ENCODE measurements around the gene OGFR.

The OGFR gene

GRCh38 chr20:62776692-62777527 lies 27.7 kb upstream of the OGFR start:
- DNase-seq (ENCODE audit: low read depth), result no peak
- no peak overlapping the region for H3K4me3 ChIP-seq (ENCODE audit: control insufficient read depth, low read depth, low read length)
- TF ChIP-seq CTCF (IDR thresholded peaks at IDR 0.05; ENCODE audit: control insufficient read depth, insufficient read depth, low read depth, low read length, missing control alignments), result no peak

- no peak for TF ChIP-seq CTCF (IDR thresholded peaks at IDR 0.05; ENCODE audit: control insufficient read depth, insufficient read depth, low read depth, low read length, missing control alignments)
- H3K4me3 ChIP-seq (ENCODE audit: control insufficient read depth, low read depth, low read length), result no peak overlapping the region
Observed at GRCh38 chr20:62777528-62777830, 27.2 kb upstream of the OGFR start.

GRCh38 chr20:62778058-62778457 lies 26.6 kb upstream of the OGFR start:
- no peak for TF ChIP-seq CTCF (IDR thresholded peaks at IDR 0.05; ENCODE audit: control insufficient read depth, insufficient read depth, low read depth, low read length, missing control alignments)
- no peak for DNase-seq (ENCODE audit: low read depth)

More at GRCh38 chr20:62777528-62777830, 27.2 kb upstream of the OGFR start:
- no peak for DNase-seq (ENCODE audit: low read depth)

GRCh38 chr20:62778601-62779416 lies 25.8 kb upstream of the OGFR start:
- no peak for DNase-seq (ENCODE audit: low read depth)
- no peak overlapping the region for H3K4me3 ChIP-seq (ENCODE audit: control insufficient read depth, low read depth, low read length)

More at GRCh38 chr20:62778058-62778457, 26.6 kb upstream of the OGFR start:
- H3K4me3 ChIP-seq (ENCODE audit: control insufficient read depth, low read depth, low read length), result no peak overlapping the region

GRCh38 chr20:62779417-62779685 lies 25.3 kb upstream of the OGFR start:
- no peak for TF ChIP-seq CTCF (IDR thresholded peaks at IDR 0.05; ENCODE audit: control insufficient read depth, insufficient read depth, low read depth, low read length, missing control alignments)
- no peak overlapping the region for H3K4me3 ChIP-seq (ENCODE audit: control insufficient read depth, low read depth, low read length)
- no peak for DNase-seq (ENCODE audit: low read depth)

More at GRCh38 chr20:62778601-62779416, 25.8 kb upstream of the OGFR start:
- no peak for TF ChIP-seq CTCF (IDR thresholded peaks at IDR 0.05; ENCODE audit: control insufficient read depth, insufficient read depth, low read depth, low read length, missing control alignments)

- DNase-seq (ENCODE audit: low read depth), result no peak
- H3K4me3 ChIP-seq (ENCODE audit: control insufficient read depth, low read depth, low read length), result no peak overlapping the region
- no peak for TF ChIP-seq CTCF (IDR thresholded peaks at IDR 0.05; ENCODE audit: control insufficient read depth, insufficient read depth, low read depth, low read length, missing control alignments)
Observed at GRCh38 chr20:62780204-62780603, 24.4 kb upstream of the OGFR start.

All from AG09309 (cell line).